HUES6 (cell line): ENCODE data around the gene PLSCR2.
"Not testable (repeated sequence)": the region's sequence is repeated elsewhere in the genome, so short reads cannot be mapped to it uniquely, and the experiment has no call there.

Experiments
- H3K27ac ChIP-seq: 2 replicates; pipeline ENCODE4 v1.7.0; 2013; ENCODE audit warnings: low read depth, mild to moderate bottlenecking, low read length, inconsistent platforms
- H3K27me3 ChIP-seq: 2 replicates; pipeline ENCODE4 v1.6.1; 2013; ENCODE audit warnings: low read length; ENCODE audit not compliant: control insufficient read depth, insufficient read depth
- H3K36me3 ChIP-seq: 2 replicates; pipeline ENCODE4 v1.6.1; 2013; ENCODE audit warnings: low read length; ENCODE audit not compliant: control insufficient read depth, insufficient read depth
- H3K4me1 ChIP-seq: 2 replicates; pipeline ENCODE4 v1.6.1; 2013; ENCODE audit warnings: low read length; ENCODE audit not compliant: control insufficient read depth, insufficient read depth
- H3K4me3 ChIP-seq: 2 replicates; pipeline ENCODE4 v1.5.1; 2013; ENCODE audit warnings: low read depth, low read length
- H3K9ac ChIP-seq: one replicate; pipeline ENCODE4 v1.6.1; 2013; ENCODE audit warnings: mild to moderate bottlenecking, low read length
- H3K9me3 ChIP-seq: 2 replicates; pipeline ENCODE4 v1.6.1; 2013; ENCODE audit warnings: low read depth, low read length; ENCODE audit not compliant: control insufficient read depth, insufficient read depth

Gene PLSCR2

GRCh38 chr3:146501752-146502151 is 32.4 kb upstream of the PLSCR2 start:
- no peak overlapping the region for H3K9ac ChIP-seq
- no peaks in the 10 kb centered on the region for H3K36me3 ChIP-seq
- peaks cover 40% of the 10 kb centered on the region for H3K4me1 ChIP-seq
- no peak overlapping the region for H3K27ac ChIP-seq
- H3K9me3 ChIP-seq, result peaks cover 9% of the 10 kb centered on the region; the same call in 1 of the 2 replicates
- H3K27me3 ChIP-seq, result no peaks in the 10 kb centered on the region
- H3K4me3 ChIP-seq, result no peak overlapping the region

GRCh38 chr3:146499701-146500100 is 30.3 kb upstream of the PLSCR2 start:
- Histone ChIP-seq H3K27ac (no peak overlapping the region), H3K4me1 (peaks cover 20% of the 10 kb centered on the region), H3K9ac (no peak overlapping the region)

GRCh38 chr3:146498002-146498736 is 28.8 kb upstream of the PLSCR2 start:
- H3K36me3 ChIP-seq, result no peaks in the 10 kb centered on the region
- peaks cover 11% of the 10 kb centered on the region for H3K9me3 ChIP-seq
- H3K27me3 ChIP-seq, result no peaks in the 10 kb centered on the region
- no peak overlapping the region for H3K4me3 ChIP-seq
- no peak overlapping the region for H3K9ac ChIP-seq
- peaks cover 5% of the 10 kb centered on the region for H3K4me1 ChIP-seq
- H3K27ac ChIP-seq, result no peak overlapping the region

More at GRCh38 chr3:146499701-146500100, 30.3 kb upstream of the PLSCR2 start:
- no peaks in the 10 kb centered on the region for H3K36me3 ChIP-seq
- peaks cover 11% of the 10 kb centered on the region for H3K9me3 ChIP-seq
- H3K27me3 ChIP-seq, result no peaks in the 10 kb centered on the region
- H3K4me3 ChIP-seq, result no peak overlapping the region

GRCh38 chr3:146497145-146497843 is 27.9 kb upstream of the PLSCR2 start:
- not testable (repeated sequence) for H3K4me3 ChIP-seq

GRCh38 chr3:146496726-146497125 is 27.4 kb upstream of the PLSCR2 start:
- no peak overlapping the region for H3K9ac ChIP-seq
- no peaks in the 10 kb centered on the region for H3K4me1 ChIP-seq
- no peaks in the 10 kb centered on the region for H3K27me3 ChIP-seq
- H3K4me3 ChIP-seq, result no peak overlapping the region
- peaks cover 11% of the 10 kb centered on the region for H3K9me3 ChIP-seq
- no peaks in the 10 kb centered on the region for H3K36me3 ChIP-seq
- no peak overlapping the region for H3K27ac ChIP-seq

More at GRCh38 chr3:146497145-146497843, 27.9 kb upstream of the PLSCR2 start:
- not testable (repeated sequence) for H3K4me1 ChIP-seq, H3K27ac ChIP-seq, H3K36me3 ChIP-seq, H3K9ac ChIP-seq, H3K27me3 ChIP-seq
- H3K9me3 ChIP-seq, result peaks cover 11% of the 10 kb centered on the region

- Histone ChIP-seq H3K27me3 (no peaks in the 10 kb centered on the region), H3K9me3 (peaks cover 11% of the 10 kb centered on the region), H3K4me3 (no peak overlapping the region), H3K36me3 (no peaks in the 10 kb centered on the region), H3K4me1 (no peaks in the 10 kb centered on the region), H3K9ac (no peak overlapping the region), H3K27ac (no peak overlapping the region)
Observed at GRCh38 chr3:146496251-146496650, 26.9 kb upstream of the PLSCR2 start.

GRCh38 chr3:146493761-146494160 is 24.4 kb upstream of the PLSCR2 start:
- Histone ChIP-seq H3K27ac (no peak overlapping the region), H3K27me3 (no peaks in the 10 kb centered on the region), H3K9me3 (peaks cover 14% of the 10 kb centered on the region), H3K9ac (no peak overlapping the region), H3K4me1 (no peaks in the 10 kb centered on the region), H3K36me3 (no peaks in the 10 kb centered on the region), H3K4me3 (no peak overlapping the region)

- H3K9me3 ChIP-seq, result peaks cover 17% of the 10 kb centered on the region
- no peaks in the 10 kb centered on the region for H3K4me1 ChIP-seq
- no peak overlapping the region for H3K27ac ChIP-seq
Observed at GRCh38 chr3:146493221-146493620, 23.9 kb upstream of the PLSCR2 start.

GRCh38 chr3:146491303-146491702 is 21.9 kb upstream of the PLSCR2 start:
- Histone ChIP-seq H3K9ac (no peak overlapping the region), H3K9me3 (peaks cover 9% of the 10 kb centered on the region; the same call in 1 of the 2 replicates), H3K4me3 (no peak overlapping the region), H3K27me3 (no peaks in the 10 kb centered on the region), H3K4me1 (no peaks in the 10 kb centered on the region), H3K27ac (no peak overlapping the region), H3K36me3 (no peaks in the 10 kb centered on the region)

More at GRCh38 chr3:146493221-146493620, 23.9 kb upstream of the PLSCR2 start:
- Histone ChIP-seq H3K27me3 (no peaks in the 10 kb centered on the region), H3K9ac (no peak overlapping the region), H3K4me3 (no peak overlapping the region), H3K36me3 (no peaks in the 10 kb centered on the region)

- Histone ChIP-seq H3K27ac (no peak overlapping the region), H3K4me3 (no peak overlapping the region), H3K4me1 (no peaks in the 10 kb centered on the region), H3K27me3 (no peaks in the 10 kb centered on the region), H3K36me3 (no peaks in the 10 kb centered on the region), H3K9ac (no peak overlapping the region), H3K9me3 (peaks cover 19% of the 10 kb centered on the region; the same call in 1 of the 2 replicates)
Observed at GRCh38 chr3:146485297-146485696, 15.9 kb upstream of the PLSCR2 start.

- Histone ChIP-seq H3K4me3 (no peak overlapping the region), H3K9ac (no peak overlapping the region), H3K27me3 (no peaks in the 10 kb centered on the region), H3K36me3 (no peaks in the 10 kb centered on the region), H3K27ac (no peak overlapping the region), H3K9me3 (no peaks in the 10 kb centered on the region), H3K4me1 (no peaks in the 10 kb centered on the region)
Observed at GRCh38 chr3:146476094-146476740, 6.9 kb upstream of the PLSCR2 start.
